GM18508 (cell line): ENCODE data around the gene DOP1B.

Experiments used
- ATAC-seq: cut with Tn5 transposase; IDR thresholded peaks from one replicate; pipeline ENCODE4 v1.9.1; 2021; ENCODE audit warnings: moderate number of reproducible peaks; ENCODE audit not compliant: insufficient read depth, unreplicated experiment

Gene DOP1B

DNA sequence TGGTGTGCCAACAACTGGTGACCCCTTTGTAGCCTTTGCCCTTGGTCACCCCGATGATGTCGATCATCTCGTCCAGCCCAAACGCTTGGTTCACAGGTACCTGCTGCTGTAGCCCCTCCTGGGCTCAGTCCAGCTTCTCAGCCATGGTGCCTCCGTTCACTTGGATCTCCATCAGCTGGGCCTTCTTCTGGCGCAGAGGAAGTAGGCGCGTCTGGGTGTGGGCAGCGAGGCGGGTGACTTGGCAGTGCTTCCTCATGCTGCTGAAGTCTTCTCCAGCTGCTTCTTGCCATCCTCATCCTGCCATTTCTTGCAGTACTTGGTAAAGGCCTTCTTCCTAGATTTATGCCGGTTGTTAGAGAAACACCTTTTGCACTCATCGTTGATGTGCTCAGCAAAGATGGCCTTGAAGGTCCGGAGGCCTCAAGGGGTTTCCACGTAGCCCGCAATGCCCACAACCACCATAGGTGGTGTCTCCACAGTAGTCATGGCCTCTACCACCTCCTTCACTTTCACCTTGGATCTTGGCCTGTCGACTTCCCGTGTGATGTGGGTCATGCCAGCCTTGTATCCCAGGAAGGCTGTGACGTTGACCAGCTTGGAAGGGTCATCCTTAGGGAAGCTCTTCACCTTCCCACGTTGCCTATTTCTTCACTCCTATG, 13.0 kb downstream of the DOP1B start:
- no peak for ATAC-seq

- no peak for ATAC-seq
Observed at GRCh38 chr21:36170823-36171222, 14.2 kb downstream of the DOP1B start.

DNA sequence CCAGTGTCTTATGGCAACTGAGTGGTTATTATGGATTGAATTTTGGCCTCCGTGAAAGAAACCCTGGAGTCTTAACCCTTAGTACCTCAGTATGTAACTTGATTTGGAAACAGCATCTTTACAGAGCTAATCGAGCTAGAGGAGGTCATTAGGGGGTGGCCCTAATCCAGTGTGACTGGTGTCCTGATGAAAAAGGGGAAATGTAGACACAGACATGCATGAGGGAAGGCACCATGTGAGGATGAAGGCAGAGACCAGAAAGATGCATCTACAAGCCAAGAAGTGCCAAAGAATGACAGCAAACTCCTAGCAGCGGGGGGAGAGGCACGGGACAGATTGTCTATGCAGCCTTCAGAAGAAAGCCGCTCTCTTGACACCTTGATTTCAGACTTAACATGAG, 14.7 kb downstream of the DOP1B start:
- no peak for ATAC-seq

DNA sequence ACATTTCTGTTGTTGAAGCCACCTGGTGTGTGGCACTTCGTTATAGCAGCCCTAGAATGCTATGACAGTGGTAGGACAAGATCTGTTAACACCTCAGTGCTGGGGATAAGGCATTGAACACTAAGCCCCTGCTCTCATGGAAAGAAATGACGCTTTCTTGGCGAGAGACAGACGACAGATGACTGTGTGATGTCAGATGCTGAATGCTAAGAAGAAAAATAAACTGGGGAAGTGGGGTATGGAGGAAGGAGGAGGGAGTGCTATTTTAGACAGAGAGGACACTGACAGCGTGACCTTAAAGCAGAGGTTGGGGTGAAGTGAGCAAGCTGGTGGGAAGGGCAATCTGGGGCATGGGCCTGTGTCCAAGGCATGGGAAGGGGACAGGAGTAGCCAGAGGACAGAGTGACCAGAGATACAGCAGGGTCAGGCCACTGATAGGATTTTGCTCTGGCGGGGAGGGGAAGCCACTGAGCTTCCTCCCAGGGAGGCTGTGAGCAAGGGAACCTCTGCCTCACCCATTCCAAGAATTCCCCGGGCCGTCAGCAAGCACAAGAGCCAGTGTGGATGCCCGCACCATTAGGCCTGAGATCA, 15.2 kb downstream of the DOP1B start:
- ATAC-seq = no peak

GRCh38 chr21:36174780-36175179, 18.2 kb downstream of the DOP1B start:
- ATAC-seq = no peak

GRCh38 chr21:36175771-36176565, 19.3 kb downstream of the DOP1B start:
- no peak for ATAC-seq

DNA sequence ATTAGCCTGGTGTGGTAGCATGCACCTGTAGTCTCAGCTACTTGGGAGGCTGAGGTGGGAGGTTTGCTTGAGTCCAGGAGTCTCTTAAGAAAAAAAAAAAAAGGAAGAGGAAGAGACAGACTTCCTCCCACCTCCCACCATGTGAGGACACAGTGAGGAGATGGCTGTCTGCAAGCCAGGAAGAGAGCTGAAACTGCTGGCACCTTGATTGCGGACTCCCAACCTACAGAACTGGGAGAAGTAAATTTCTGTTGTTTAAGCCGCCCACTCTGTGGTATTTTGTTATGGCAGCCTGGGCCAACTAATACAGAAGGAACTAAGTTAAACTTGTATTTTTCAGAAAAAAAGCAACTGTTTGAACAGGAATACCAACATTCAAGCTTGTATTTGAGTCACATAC, 21.7 kb downstream of the DOP1B start:
- ATAC-seq = no peak

GRCh38 chr21:36179145-36179544, 22.5 kb downstream of the DOP1B start:
- no peak for ATAC-seq

GRCh38 chr21:36180963-36181362, 24.3 kb downstream of the DOP1B start:
- no peak for ATAC-seq

GRCh38 chr21:36183144-36183795, 26.6 kb downstream of the DOP1B start:
- no peak for ATAC-seq

- no peak for ATAC-seq
Observed at GRCh38 chr21:36184545-36184944, 27.9 kb downstream of the DOP1B start.

- no peak for ATAC-seq
Observed at GRCh38 chr21:36185523-36185922, 28.9 kb downstream of the DOP1B start.

DNA sequence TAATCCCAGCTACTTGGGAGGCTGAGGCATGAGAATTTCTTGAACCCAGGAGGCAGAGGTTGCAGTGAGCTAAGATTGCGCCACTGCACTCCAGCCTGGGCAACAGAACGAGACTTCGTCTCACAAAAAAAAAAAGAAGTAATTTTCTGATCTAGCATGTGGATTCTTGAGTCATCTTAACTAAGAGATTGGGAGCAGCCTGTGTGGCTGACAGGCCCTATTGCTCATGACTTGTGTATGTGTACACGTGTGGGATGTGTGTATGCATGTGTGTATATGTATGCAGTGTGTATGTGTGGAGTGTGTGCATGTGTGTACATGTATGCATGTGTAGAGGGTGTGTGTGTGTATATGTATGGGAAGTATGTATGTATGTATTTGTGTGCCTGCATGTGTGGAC, 29.5 kb downstream of the DOP1B start:
- no peak for ATAC-seq

- no peak for ATAC-seq
Observed at GRCh38 chr21:36186506-36187399, 30.1 kb downstream of the DOP1B start.

GRCh38 chr21:36188081-36188681, 31.6 kb downstream of the DOP1B start:
- no peak for ATAC-seq

GRCh38 chr21:36188937-36189336, 32.3 kb downstream of the DOP1B start:
- ATAC-seq = no peak

DNA sequence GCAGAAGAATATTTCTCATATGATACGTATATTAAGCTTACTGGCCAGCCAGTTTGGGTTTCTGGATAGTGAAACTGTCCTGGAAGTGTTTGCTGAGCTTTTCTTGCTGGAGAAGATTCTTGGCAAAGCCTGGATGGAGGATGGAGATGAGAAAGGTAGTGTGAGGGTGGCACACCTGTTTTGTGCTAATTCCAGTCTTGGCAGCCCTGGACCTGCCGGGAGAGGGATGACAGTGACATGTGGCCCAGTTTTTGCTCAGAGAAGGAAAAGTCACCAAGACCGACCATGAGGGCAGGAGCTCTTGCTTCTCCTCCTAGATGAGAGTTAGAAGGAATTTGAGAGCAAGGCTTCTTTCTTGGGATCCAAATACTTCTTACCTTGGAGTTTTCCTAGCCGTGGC, 34.1 kb downstream of the DOP1B start:
- no peak for ATAC-seq

DNA sequence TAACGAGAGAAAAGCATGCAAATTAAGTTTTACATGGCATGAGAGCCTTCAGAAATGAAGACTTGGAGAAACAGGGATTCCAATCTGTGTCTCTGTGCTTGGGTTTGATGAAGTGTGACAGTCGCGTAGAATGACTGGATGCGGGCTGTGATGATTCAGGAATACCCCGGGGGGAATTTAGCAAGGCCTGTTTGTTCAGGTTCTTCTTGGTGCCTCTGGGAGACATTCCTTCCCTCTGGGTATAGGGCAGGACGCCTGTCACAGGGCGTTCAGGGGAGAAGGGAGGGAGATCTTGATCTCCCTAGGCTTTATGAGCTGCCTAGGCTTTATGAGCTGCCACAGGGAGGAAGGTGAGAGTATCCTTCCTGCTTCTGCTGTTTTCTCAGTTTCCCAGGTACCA, 36.6 kb downstream of the DOP1B start:
- ATAC-seq = no peak

GRCh38 chr21:36194024-36194423, 37.4 kb downstream of the DOP1B start:
- no peak for ATAC-seq

- ATAC-seq = no peak
Observed at GRCh38 chr21:36195613-36196012, 39.0 kb downstream of the DOP1B start.
